Endothelial cell of umbilical vein (primary cell): ENCODE measurements around the gene ARHGEF19. TPM values are rescaled to one million over a fixed set of nuclear protein-coding genes. Genes with fewer than 3 reads are reported as not detected.

Experiments
- BruUV-seq: library from RNA; stranded (reverse); fragments of 400-500 nt; replicated peaks from 2 replicates; lab custom pipeline; 2021; lab: Mats Ljungman, UMichigan
- CTCF ChIA-PET: fragments of 300-600, 350-600 bp; sonication (Branson Sonifier 250); formaldehyde crosslinking; loops from one replicate; lab custom pipeline; 2021; ENCODE audit warnings: antibody characterized with exemption, inconsistent platforms; lab: Charles Lee
- POLR2A ChIA-PET: fragments of 300-600, 350-600 bp; sonication (Branson Sonifier 250); formaldehyde crosslinking; loops from one replicate; lab custom pipeline; 2021; ENCODE audit warnings: antibody characterized with exemption, inconsistent platforms; lab: Charles Lee
- DNase-seq: peaks from one replicate; pipeline ENCODE4 v3.0.0-alpha.2; 2011; ENCODE audit warnings: low read depth, low spot score
- FAIRE-seq: peaks from 2 replicates; lab custom pipeline; 2011; peaks lifted over from hg19 to GRCh38; lab: Jason Lieb, UNC
- H2AFZ ChIP-seq: 2 replicates; pipeline ENCODE4 v1.6.0; 2012; ENCODE audit warnings: low read depth, low read length, control low read depth, inconsistent platforms
- H3K27ac ChIP-seq: 2 replicates; pipeline ENCODE4 v1.5.1; 2011; ENCODE audit warnings: low read depth, mild to moderate bottlenecking, control low read depth, low read length, moderate library complexity; ENCODE audit not compliant: insufficient read depth
- H3K27me3 ChIP-seq, 2 experiments: 2 replicates each; pipeline versions ENCODE4 v1.6.0 to v1.6.1; 2011; ENCODE audit warnings: low read length in 2 of 2, mixed read lengths in 1 of 2; ENCODE audit not compliant: control insufficient read depth in 2 of 2, insufficient read depth in 2 of 2
- H3K36me3 ChIP-seq, 2 experiments: 2 replicates in 1 of 2; 3 replicates in 1 of 2; pipeline ENCODE4 v1.5.1; 2011; ENCODE audit warnings: low read length in 2 of 2, mild to moderate bottlenecking in 1 of 2, moderate library complexity in 1 of 2; ENCODE audit not compliant: control insufficient read depth in 2 of 2, insufficient read depth in 2 of 2; ENCODE audit errors: extremely low read depth in 1 of 2
- H3K4me1 ChIP-seq: 3 replicates; pipeline ENCODE4 v1.5.1; 2011; ENCODE audit warnings: mild to moderate bottlenecking, low read length; ENCODE audit not compliant: control insufficient read depth, insufficient read depth; ENCODE audit errors: extremely low read depth
- H3K4me2 ChIP-seq: 2 replicates; pipeline ENCODE4 v1.6.1; 2011; ENCODE audit warnings: low read length, control low read depth, mixed read lengths; ENCODE audit not compliant: insufficient read depth
- H3K4me3 ChIP-seq, 3 experiments: fragments of 200-600 bp in 1 of 3; sonication (generic), shearing (Covaris generic) in 1 of 3; replicated peaks in 1 of 3; 2 replicates each; pipeline ENCODE4 v1.5.1; 2011 to 2016; ENCODE audit warnings: control low read depth in 3 of 3, low read length in 3 of 3, mild to moderate bottlenecking in 2 of 3, inconsistent platforms in 1 of 3, low read depth in 1 of 3, moderate library complexity in 1 of 3; ENCODE audit not compliant: insufficient read depth in 1 of 3
- H3K79me2 ChIP-seq: 2 replicates; pipeline ENCODE4 v1.6.0; 2012; ENCODE audit warnings: low read length, inconsistent platforms; ENCODE audit not compliant: control insufficient read depth, insufficient read depth
- H3K9ac ChIP-seq: replicated peaks from 2 replicates; pipeline ENCODE3; 2011; ENCODE audit warnings: low read length, control low read depth; ENCODE audit not compliant: insufficient read depth; ENCODE audit errors: extremely low read depth
- H3K9me1 ChIP-seq: replicated peaks from 3 replicates; pipeline ENCODE4 v1.6.0; 2011; ENCODE audit warnings: mild to moderate bottlenecking, low read length; ENCODE audit not compliant: control insufficient read depth, insufficient read depth; ENCODE audit errors: extremely low read depth
- H3K9me3 ChIP-seq: replicated peaks from 2 replicates; pipeline ENCODE4 v1.5.1; 2012; ENCODE audit warnings: low read length, inconsistent platforms; ENCODE audit not compliant: control insufficient read depth, insufficient read depth
- H4K20me1 ChIP-seq: replicated peaks from 2 replicates; pipeline ENCODE3; 2011; ENCODE audit warnings: mild to moderate bottlenecking, low read length; ENCODE audit not compliant: control insufficient read depth, insufficient read depth; ENCODE audit errors: extremely low read depth
- EZH2 ChIP-seq: IDR thresholded peaks from 2 replicates; pipeline ENCODE4 v1.6.1; 2012; ENCODE audit warnings: borderline replicate concordance, low read depth, mild to moderate bottlenecking, moderate library complexity, low read length, inconsistent platforms; ENCODE audit not compliant: severe bottlenecking
- FOS ChIP-seq: IDR thresholded peaks from 2 replicates; pipeline ENCODE4 v1.6.1; 2011; ENCODE audit warnings: mild to moderate bottlenecking, low read length, moderate library complexity, borderline replicate concordance; ENCODE audit not compliant: insufficient read depth
- GATA2 ChIP-seq: IDR thresholded peaks from 2 replicates; pipeline ENCODE4 v1.7.0; 2011; ENCODE audit warnings: low read depth, mild to moderate bottlenecking, moderate library complexity, mixed read lengths, low read length; ENCODE audit not compliant: insufficient read length, insufficient read depth
- JUN ChIP-seq: IDR thresholded peaks from 2 replicates; pipeline ENCODE4 v1.6.1; 2011; ENCODE audit warnings: borderline replicate concordance, low read depth; ENCODE audit not compliant: insufficient read length, insufficient read depth
- MYC ChIP-seq: IDR thresholded peaks from one replicate; pipeline ENCODE4 v1.6.1; 2011; ENCODE audit warnings: mild to moderate bottlenecking, low read depth, low read length
- POLR2A ChIP-seq: IDR thresholded peaks from 2 replicates; pipeline ENCODE4 v1.6.1; 2012; ENCODE audit warnings: low read depth, mild to moderate bottlenecking, control low read depth, low read length
- POLR2AphosphoS5 ChIP-seq: IDR thresholded peaks from 2 replicates; pipeline ENCODE4 v1.6.1; 2012; ENCODE audit warnings: low read depth, mild to moderate bottlenecking, control low read depth, low read length, moderate library complexity; ENCODE audit not compliant: insufficient read depth
- dilution Hi-C: fragments of 300-500 bp; cut with MboI; formaldehyde crosslinking; loops from one replicate; pipeline ENCODE4 v1.15.0; 2019; ENCODE audit warnings: low sequenced_read_pairs; ENCODE audit not compliant: extremely low pct_ligation_motif_present
- intact Hi-C: fragments of 100-400 bp; cut with micrococcal nuclease; formaldehyde crosslinking; loops from one replicate; pipeline ENCODE4 v1.10.0; 2022
- polyA plus RNA-seq, 4 experiments: library from polyadenylated mRNA; depleted of rRNA in 3 of 4; stranded (reverse) in 3 of 4; unstranded in 1 of 4; fragments of >200 nt; gene quantifications; 2 replicates each; pipeline versions ENCODE4 v1.2.1 to v1.2.3, GENCODE V29; 2011 to 2012; ENCODE audit warnings: missing spikeins in 1 of 4
- total RNA-seq: library from RNA; stranded (reverse); gene quantifications from 2 replicates; pipeline ENCODE4 v1.2.3, GENCODE V29; 2021
- TF ChIP-seq, protein P1 (sequence below), 2 donors: IDR thresholded peaks; 1 replicate in 1 of 2; 2 replicates in 1 of 2; pipeline ENCODE4 v1.5.1; 2011; ENCODE audit warnings: low read length in 2 of 2, mild to moderate bottlenecking in 2 of 2, moderate library complexity in 2 of 2, control low read depth in 1 of 2, inconsistent platforms in 1 of 2, low read depth in 1 of 2; ENCODE audit not compliant: insufficient read depth in 1 of 2; ENCODE audit errors: extremely low read depth in 1 of 2
- TF ChIP-seq, protein P2 (sequence below): IDR thresholded peaks from 2 replicates; pipeline ENCODE4 v1.6.1; 2011; ENCODE audit not compliant: insufficient read depth, insufficient read length

Gene ARHGEF19
- total and polyA plus RNA-seq, 2 donors (not counting 3 experiments of a cell fraction or from before 2014, with no cell fraction given): 6.2 to 8.0 TPM

DNA sequence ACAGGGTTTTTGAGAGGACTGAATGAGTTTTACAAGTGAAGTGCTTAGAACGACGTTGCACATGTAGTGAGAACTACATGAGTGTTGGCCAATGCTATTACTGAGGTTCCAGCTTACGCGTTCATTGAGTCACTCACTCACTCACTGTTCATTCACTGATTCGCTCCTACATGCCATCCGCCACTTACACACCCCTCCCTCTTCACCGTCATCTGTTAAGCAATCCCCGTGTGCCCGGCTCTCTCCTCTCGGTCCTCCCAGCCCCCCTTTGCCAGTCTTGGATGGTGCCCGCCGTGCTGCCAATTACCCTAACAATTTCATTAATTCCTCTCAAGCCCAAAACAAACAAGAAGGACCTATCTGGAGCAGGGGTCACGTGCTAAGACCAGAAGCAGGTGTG is 29.3 kb downstream of the ARHGEF19 start:
- no peaks in the 10 kb centered on the region for H3K27me3 ChIP-seq
- H3K9ac ChIP-seq: no peak overlapping the region
- H3K4me1 ChIP-seq: peaks cover 30% of the 10 kb centered on the region
- DNase-seq (no peak), FAIRE-seq (no peak)
- H3K4me3 ChIP-seq: no peak overlapping the region
- H3K4me2 ChIP-seq: no peak overlapping the region
- CTCF ChIA-PET: interaction anchor here (0.6 to 16.2 kb wide), 5 partner anchors 28 to 103 kb away, joined by 3 to 353 read pairs (median 18); partner anchors contain the start of gene EPHA2
- no peaks in the 10 kb centered on the region for H4K20me1 ChIP-seq
- POLR2A ChIA-PET: interaction anchor here (0.6 to 1.0 kb wide), 3 partner anchors 29 to 114 kb away, joined by 5 to 6 read pairs (median 6); no protein-coding TSS in a partner anchor
- BruUV-seq: no TSS peak
- TF ChIP-seq, protein P1, sequence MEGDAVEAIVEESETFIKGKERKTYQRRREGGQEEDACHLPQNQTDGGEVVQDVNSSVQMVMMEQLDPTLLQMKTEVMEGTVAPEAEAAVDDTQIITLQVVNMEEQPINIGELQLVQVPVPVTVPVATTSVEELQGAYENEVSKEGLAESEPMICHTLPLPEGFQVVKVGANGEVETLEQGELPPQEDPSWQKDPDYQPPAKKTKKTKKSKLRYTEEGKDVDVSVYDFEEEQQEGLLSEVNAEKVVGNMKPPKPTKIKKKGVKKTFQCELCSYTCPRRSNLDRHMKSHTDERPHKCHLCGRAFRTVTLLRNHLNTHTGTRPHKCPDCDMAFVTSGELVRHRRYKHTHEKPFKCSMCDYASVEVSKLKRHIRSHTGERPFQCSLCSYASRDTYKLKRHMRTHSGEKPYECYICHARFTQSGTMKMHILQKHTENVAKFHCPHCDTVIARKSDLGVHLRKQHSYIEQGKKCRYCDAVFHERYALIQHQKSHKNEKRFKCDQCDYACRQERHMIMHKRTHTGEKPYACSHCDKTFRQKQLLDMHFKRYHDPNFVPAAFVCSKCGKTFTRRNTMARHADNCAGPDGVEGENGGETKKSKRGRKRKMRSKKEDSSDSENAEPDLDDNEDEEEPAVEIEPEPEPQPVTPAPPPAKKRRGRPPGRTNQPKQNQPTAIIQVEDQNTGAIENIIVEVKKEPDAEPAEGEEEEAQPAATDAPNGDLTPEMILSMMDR (IDR thresholded peaks at IDR 0.05; ENCODE audit: extremely low read depth in 1 of 2, insufficient read depth in 1 of 2, low read depth in 1 of 2, low read length in 2 of 2): no peak
- TF ChIP-seq POLR2AphosphoS5 (no peak), GATA2 (no peak), EZH2 (no peak), JUN (no peak), MYC (no peak), FOS (no peak), POLR2A (no peak)
- TF ChIP-seq, protein P2, sequence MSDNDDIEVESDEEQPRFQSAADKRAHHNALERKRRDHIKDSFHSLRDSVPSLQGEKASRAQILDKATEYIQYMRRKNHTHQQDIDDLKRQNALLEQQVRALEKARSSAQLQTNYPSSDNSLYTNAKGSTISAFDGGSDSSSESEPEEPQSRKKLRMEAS: no peak
- no peaks in the 10 kb centered on the region for H3K9me3 ChIP-seq
- H3K79me2 ChIP-seq: peaks cover 3% of the 10 kb centered on the region
- H3K27ac ChIP-seq: no peak overlapping the region
- H3K9me1 ChIP-seq: no peaks in the 10 kb centered on the region
- H2AFZ ChIP-seq: no peak overlapping the region
- dilution Hi-C loops (no loop called here), intact Hi-C loops (no loop called here)
- H3K36me3 ChIP-seq: no peaks in the 10 kb centered on the region
